GM23338 (cell line): ENCODE results near the gene LIMK2. TPM values are rescaled to one million over a fixed set of nuclear protein-coding genes. Genes with fewer than 3 reads are reported as not detected.

Source experiments
- ATAC-seq: fragments of 200-7000 bp; cut with Tn5 transposase; 3 replicates; pipeline ENCODE4 v1.9.1; 2020
- DNase-seq: peaks from one replicate; pipeline ENCODE4 v3.0.0-alpha.2; 2015; ENCODE audit warnings: low spot score
- H2AFZ ChIP-seq: fragments of 200-600 bp; sonication (generic); 2 replicates; pipeline ENCODE4 v1.8.0; 2016; ENCODE audit warnings: antibody characterized with exemption, mild to moderate bottlenecking, moderate library complexity
- H3F3A ChIP-seq: fragments of 200-600 bp; sonication (generic); replicated peaks from 2 replicates; pipeline ENCODE4 v1.8.0; 2017; ENCODE audit warnings: antibody characterized with exemption, mixed run types, low read depth
- H3K27ac ChIP-seq: fragments of 200-600 bp; sonication (generic); 2 replicates; pipeline ENCODE4 v1.6.1; 2016; ENCODE audit warnings: low read depth
- H3K27me3 ChIP-seq: fragments of 200-600 bp; sonication (generic); 2 replicates; pipeline ENCODE4 v1.8.0; 2016; ENCODE audit warnings: mild to moderate bottlenecking, mixed run types, moderate library complexity; ENCODE audit not compliant: insufficient read depth
- H3K36me3 ChIP-seq: fragments of 200-600 bp; sonication (generic); 2 replicates; pipeline ENCODE4 v1.8.0; 2016; ENCODE audit warnings: mild to moderate bottlenecking; ENCODE audit not compliant: insufficient read depth
- H3K4me1 ChIP-seq: fragments of 200-600 bp; sonication (generic); 2 replicates; pipeline ENCODE4 v1.8.0; 2016; ENCODE audit warnings: mild to moderate bottlenecking, moderate library complexity; ENCODE audit not compliant: insufficient read depth
- H3K4me2 ChIP-seq: fragments of 200-600 bp; sonication (generic); 2 replicates; pipeline ENCODE4 v1.7.1; 2017; ENCODE audit warnings: mixed run types
- H3K4me3 ChIP-seq: fragments of 200-600 bp; sonication (generic); 2 replicates; pipeline ENCODE4 v1.6.1; 2016; ENCODE audit warnings: mixed run types
- H3K79me2 ChIP-seq: fragments of 200-600 bp; sonication (generic); replicated peaks from 2 replicates; pipeline ENCODE4 v1.8.0; 2017; ENCODE audit warnings: mild to moderate bottlenecking; ENCODE audit not compliant: insufficient read depth
- H3K9me2 ChIP-seq: fragments of 200-600 bp; sonication (generic); 2 replicates; pipeline ENCODE4 v1.8.0; 2017; ENCODE audit not compliant: insufficient read depth
- H4K20me1 ChIP-seq: fragments of 200-600 bp; sonication (generic); replicated peaks from 2 replicates; pipeline ENCODE4 v1.8.0; 2017; ENCODE audit warnings: mild to moderate bottlenecking; ENCODE audit not compliant: insufficient read depth
- H3K27ac Mint-ChIP-seq: 2 replicates; pipeline ENCODE4 v1.8.0; 2020; ENCODE audit warnings: inconsistent platforms, mild to moderate bottlenecking, moderate library complexity, mixed read lengths
- H3K27me3 Mint-ChIP-seq: 3 replicates; pipeline ENCODE4 v1.8.0; 2022; ENCODE audit warnings: low read depth, mild to moderate bottlenecking, moderate library complexity, mixed read lengths, inconsistent platforms; ENCODE audit not compliant: insufficient read depth, poor library complexity
- H3K36me3 Mint-ChIP-seq: 3 replicates; pipeline ENCODE4 v1.8.0; 2021; ENCODE audit warnings: low read depth, mild to moderate bottlenecking, inconsistent platforms, moderate library complexity, mixed read lengths
- H3K4me1 Mint-ChIP-seq: 3 replicates; pipeline ENCODE4 v1.8.0; 2020; ENCODE audit warnings: mild to moderate bottlenecking, inconsistent platforms, mixed read lengths
- H3K4me3 Mint-ChIP-seq: 3 replicates; pipeline ENCODE4 v1.8.0; 2021; ENCODE audit warnings: moderate library complexity, mild to moderate bottlenecking, inconsistent platforms, mixed read lengths
- H3K9me3 Mint-ChIP-seq: 3 replicates; pipeline ENCODE4 v1.8.0; 2020; ENCODE audit warnings: moderate library complexity, mild to moderate bottlenecking, inconsistent platforms, mixed read lengths
- CREB1 ChIP-seq: fragments of 250-450 bp; sonication (Bioruptor Pico); IDR thresholded peaks from 2 replicates; pipeline ENCODE4 v1.5.0; 2020; ENCODE audit warnings: low read depth, mild to moderate bottlenecking, moderate library complexity
- CTCF ChIP-seq, 2 experiments: fragments of 200-600 bp in 1 of 2; sonication (generic) in 1 of 2; conservative IDR thresholded peaks; 2 replicates each; pipeline versions ENCODE4 v1.5.1 to v1.6.1; 2016 to 2017; ENCODE audit warnings: antibody characterized with exemption in 2 of 2, low read depth in 2 of 2, mild to moderate bottlenecking in 2 of 2, moderate library complexity in 1 of 2
- EZH2 ChIP-seq: fragments of 200-600 bp; sonication (generic); IDR thresholded peaks from one replicate; pipeline ENCODE4 v1.8.0; 2017; ENCODE audit warnings: antibody characterized with exemption, mild to moderate bottlenecking, low read depth; ENCODE audit not compliant: unreplicated experiment
- EZH2phosphoT487 ChIP-seq: fragments of 200-600 bp; sonication (generic); IDR thresholded peaks from one replicate; pipeline ENCODE4 v1.8.1; 2018; ENCODE audit warnings: antibody characterized with exemption; ENCODE audit not compliant: unreplicated experiment
- JUNB ChIP-seq: IDR thresholded peaks from one replicate; pipeline ENCODE4 v1.6.1; 2016; ENCODE audit warnings: antibody characterized with exemption; ENCODE audit not compliant: unreplicated experiment
- NANOG ChIP-seq: IDR thresholded peaks from 2 replicates; pipeline ENCODE4 v1.6.1; 2016; ENCODE audit warnings: antibody characterized with exemption, borderline replicate concordance
- POLR2AphosphoS5 ChIP-seq: IDR thresholded peaks from 2 replicates; pipeline ENCODE4 v1.6.1; 2016; ENCODE audit warnings: antibody characterized with exemption, low read depth
- REST ChIP-seq: IDR thresholded peaks from one replicate; pipeline ENCODE4 v1.6.1; 2018; ENCODE audit warnings: antibody characterized with exemption; ENCODE audit not compliant: unreplicated experiment
- STAT1 ChIP-seq: IDR thresholded peaks from one replicate; pipeline ENCODE4 v1.6.1; 2016; ENCODE audit warnings: antibody characterized with exemption; ENCODE audit not compliant: unreplicated experiment
- ZNF114 ChIP-seq: fragments of 250-450 bp; sonication (Bioruptor Pico); IDR thresholded peaks from 2 replicates; pipeline ENCODE4 v1.5.0; 2020; ENCODE audit warnings: mild to moderate bottlenecking, moderate library complexity
- ZNF331 ChIP-seq: fragments of 250-450 bp; sonication (Bioruptor Pico); IDR thresholded peaks from 2 replicates; pipeline ENCODE4 v1.5.0; 2020; ENCODE audit warnings: low read depth, mild to moderate bottlenecking, moderate library complexity
- ZNF462 ChIP-seq: fragments of 250-450 bp; sonication (Bioruptor Pico); IDR thresholded peaks from 2 replicates; pipeline ENCODE4 v1.5.0; 2020; ENCODE audit warnings: mild to moderate bottlenecking, moderate library complexity
- polyA plus RNA-seq: library from polyadenylated mRNA; unstranded; fragments of >200 nt; fragmentation: Nextera tagmentation; extraction: Ambion mirVana; gene quantifications from 2 replicates; pipeline ENCODE4 v1.2.1, GENCODE V29; 2016
- total RNA-seq: library from RNA; depleted of rRNA; stranded (reverse); fragments of >200 nt; shearing (Covaris generic); gene quantifications from 2 replicates; pipeline ENCODE4 v1.2.3, GENCODE V29; 2014

LIMK2 gene
- total and polyA plus RNA-seq, 2 experiments from 2014 or later = 12.5 to 39.8 TPM

GRCh38 chr22:31227186-31227585 lies 15.1 kb downstream of the LIMK2 start (continued):
- TF ChIP-seq ZNF114 (CRISPR knock-in tag) = no peak
- no peak for TF ChIP-seq POLR2AphosphoS5
- no peak for TF ChIP-seq EZH2phosphoT487

- Histone ChIP-seq H3K79me2 (peaks cover 27% of the 10 kb centered on the region), H3K9me2 (no peaks in the 10 kb centered on the region), H2AFZ (no peak overlapping the region), H3K4me3 (no peak overlapping the region), H3K27me3 (no peaks in the 10 kb centered on the region), H3F3A (no peaks in the 10 kb centered on the region), H3K4me1 (peaks cover 10% of the 10 kb centered on the region; the same call in 1 of the 2 replicates), H3K4me2 (no peak overlapping the region), H4K20me1 (peaks cover 27% of the 10 kb centered on the region), H3K36me3 (no peaks in the 10 kb centered on the region), H3K27ac (no peak overlapping the region)
- Mint-ChIP-seq H3K27me3 (no peaks in the 10 kb centered on the region), H3K9me3 (no peaks in the 10 kb centered on the region), H3K4me3 (no peak overlapping the region), H3K4me1 (peaks cover 10% of the 10 kb centered on the region), H3K27ac (peak overlapping the region; percentile 39; the same call in 1 of the 2 replicates), H3K36me3 (peaks cover 9% of the 10 kb centered on the region)
- DNase-seq (peak; percentile 18), ATAC-seq (peak; percentile 64)
- no peak for TF ChIP-seq ZNF462
- no peak for TF ChIP-seq POLR2AphosphoS5
- no peak for TF ChIP-seq CREB1 (CRISPR knock-in tag)
- no peak for TF ChIP-seq STAT1
- TF ChIP-seq CTCF (conservative IDR thresholded peaks at IDR 0.05; ENCODE audit: low read depth in 2 of 2) = no peak
- TF ChIP-seq JUNB = no peak
- no peak for TF ChIP-seq NANOG
- no peak for TF ChIP-seq EZH2phosphoT487
- no peak for TF ChIP-seq REST
- TF ChIP-seq EZH2 = no peak
- TF ChIP-seq ZNF114 (CRISPR knock-in tag) = no peak
- TF ChIP-seq ZNF331 (CRISPR knock-in tag) = no peak
Observed at GRCh38 chr22:31229402-31230079, 17.4 kb downstream of the LIMK2 start.
